Testis (tissue), 2 donors: ENCODE results near the gene NRXN3.

Experiments
- POLR2A ChIP-seq: fragments of 450-650 bp; IDR thresholded peaks from one replicate; pipeline ENCODE4 v1.6.1; 2017; ENCODE audit warnings: antibody characterized with exemption, mild to moderate bottlenecking, moderate library complexity
- TF ChIP-seq, protein P1 (sequence below), 3 experiments: fragments of 450-650 bp in 2 of 3; fragments of 200-600 bp in 1 of 3; sonication (generic) in 1 of 3; IDR thresholded peaks; one replicate each; pipeline ENCODE4 v1.5.1; 2016 to 2019; ENCODE audit warnings: antibody characterized with exemption in 3 of 3, mild to moderate bottlenecking in 2 of 3, moderate library complexity in 1 of 3

- TF ChIP-seq, protein P1, sequence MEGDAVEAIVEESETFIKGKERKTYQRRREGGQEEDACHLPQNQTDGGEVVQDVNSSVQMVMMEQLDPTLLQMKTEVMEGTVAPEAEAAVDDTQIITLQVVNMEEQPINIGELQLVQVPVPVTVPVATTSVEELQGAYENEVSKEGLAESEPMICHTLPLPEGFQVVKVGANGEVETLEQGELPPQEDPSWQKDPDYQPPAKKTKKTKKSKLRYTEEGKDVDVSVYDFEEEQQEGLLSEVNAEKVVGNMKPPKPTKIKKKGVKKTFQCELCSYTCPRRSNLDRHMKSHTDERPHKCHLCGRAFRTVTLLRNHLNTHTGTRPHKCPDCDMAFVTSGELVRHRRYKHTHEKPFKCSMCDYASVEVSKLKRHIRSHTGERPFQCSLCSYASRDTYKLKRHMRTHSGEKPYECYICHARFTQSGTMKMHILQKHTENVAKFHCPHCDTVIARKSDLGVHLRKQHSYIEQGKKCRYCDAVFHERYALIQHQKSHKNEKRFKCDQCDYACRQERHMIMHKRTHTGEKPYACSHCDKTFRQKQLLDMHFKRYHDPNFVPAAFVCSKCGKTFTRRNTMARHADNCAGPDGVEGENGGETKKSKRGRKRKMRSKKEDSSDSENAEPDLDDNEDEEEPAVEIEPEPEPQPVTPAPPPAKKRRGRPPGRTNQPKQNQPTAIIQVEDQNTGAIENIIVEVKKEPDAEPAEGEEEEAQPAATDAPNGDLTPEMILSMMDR (IDR thresholded peaks at IDR 0.05): no peak
- no peak for TF ChIP-seq POLR2A
Measured at GRCh38 chr14:78509516-78509915, 339.3 kb downstream of the NRXN3 start.
